ENCODE measurements around the gene CIPC.

Gene CIPC

GRCh38 chr14:77097700-77098528 lies at the start of gene CIPC:
Gene CIPC (plus strand): TSS chr14:77098258. CDS start chr14:77105709, 7,451 bp downstream.
- H3K36me3 ChIP-seq (ENCODE audit: low read length): no peaks in the 10 kb centered on the region
- H4K20me1 ChIP-seq (ENCODE audit: low read depth, low read length): no peaks in the 10 kb centered on the region
- peak within 1 kb of the TSS; percentile 79 for H2AFZ ChIP-seq (ENCODE audit: low read depth, low read length, severe bottlenecking)
- no peak for TF ChIP-seq EZH2phosphoT487 (conservative IDR thresholded peaks at IDR 0.05; ENCODE audit: low read length)
- TF ChIP-seq CTCF (IDR thresholded peaks at IDR 0.05; ENCODE audit: insufficient read depth, low read length, poor library complexity, severe bottlenecking): no peak
- H3K9ac ChIP-seq (ENCODE audit: low read length): peak within 1 kb of the TSS; percentile 75
- H3K27ac ChIP-seq (ENCODE audit: low read depth, low read length): peak within 1 kb of the TSS; percentile 14; the same call in 1 of the 2 replicates
- H3K9me3 ChIP-seq (ENCODE audit: insufficient read depth, low read length): no peaks in the 10 kb centered on the region
- H3F3A ChIP-seq (ENCODE audit: insufficient read depth): peaks cover 6% of the 10 kb centered on the region
- no peaks in the 10 kb centered on the region for H3K27me3 ChIP-seq (ENCODE audit: low read length)
- H3K4me2 ChIP-seq (ENCODE audit: low read depth, low read length, poor library complexity, severe bottlenecking): peak within 1 kb of the TSS; percentile 69
- H3K79me2 ChIP-seq (ENCODE audit: insufficient read depth, low read length): no peaks in the 10 kb centered on the region
- no peaks in the 10 kb centered on the region for H3K9me2 ChIP-seq (replicated peaks; ENCODE audit: insufficient read depth, low read length)
- peak within 1 kb of the TSS; percentile 89 for H3K4me3 ChIP-seq (ENCODE audit: insufficient read depth, low read length, poor library complexity, severe bottlenecking)

- no peaks in the 10 kb centered on the region for H3K79me2 ChIP-seq (ENCODE audit: insufficient read depth, low read length)
- H3K36me3 ChIP-seq (ENCODE audit: low read length): no peaks in the 10 kb centered on the region
- H3F3A ChIP-seq (ENCODE audit: insufficient read depth): no peaks in the 10 kb centered on the region
- no peaks in the 10 kb centered on the region for H3K9me2 ChIP-seq (replicated peaks; ENCODE audit: insufficient read depth, low read length)
- H2AFZ ChIP-seq (ENCODE audit: low read depth, low read length, severe bottlenecking): no peak overlapping the region
- TF ChIP-seq EZH2phosphoT487 (conservative IDR thresholded peaks at IDR 0.05; ENCODE audit: low read length) (no peak), CTCF (IDR thresholded peaks at IDR 0.05; ENCODE audit: insufficient read depth, low read length, poor library complexity, severe bottlenecking) (no peak)
- H3K27me3 ChIP-seq (ENCODE audit: low read length): no peaks in the 10 kb centered on the region
- no peak overlapping the region for H3K4me3 ChIP-seq (ENCODE audit: insufficient read depth, low read length, poor library complexity, severe bottlenecking)
- no peaks in the 10 kb centered on the region for H3K9me3 ChIP-seq (ENCODE audit: insufficient read depth, low read length)
- H4K20me1 ChIP-seq (ENCODE audit: low read depth, low read length): no peaks in the 10 kb centered on the region
- no peak overlapping the region for H3K27ac ChIP-seq (ENCODE audit: low read depth, low read length)
- H3K9ac ChIP-seq (ENCODE audit: low read length): no peak overlapping the region
- no peak overlapping the region for H3K4me2 ChIP-seq (ENCODE audit: low read depth, low read length, poor library complexity, severe bottlenecking)
Observed at GRCh38 chr14:77051116-77051515, 46.9 kb upstream of the CIPC start.

DNA sequence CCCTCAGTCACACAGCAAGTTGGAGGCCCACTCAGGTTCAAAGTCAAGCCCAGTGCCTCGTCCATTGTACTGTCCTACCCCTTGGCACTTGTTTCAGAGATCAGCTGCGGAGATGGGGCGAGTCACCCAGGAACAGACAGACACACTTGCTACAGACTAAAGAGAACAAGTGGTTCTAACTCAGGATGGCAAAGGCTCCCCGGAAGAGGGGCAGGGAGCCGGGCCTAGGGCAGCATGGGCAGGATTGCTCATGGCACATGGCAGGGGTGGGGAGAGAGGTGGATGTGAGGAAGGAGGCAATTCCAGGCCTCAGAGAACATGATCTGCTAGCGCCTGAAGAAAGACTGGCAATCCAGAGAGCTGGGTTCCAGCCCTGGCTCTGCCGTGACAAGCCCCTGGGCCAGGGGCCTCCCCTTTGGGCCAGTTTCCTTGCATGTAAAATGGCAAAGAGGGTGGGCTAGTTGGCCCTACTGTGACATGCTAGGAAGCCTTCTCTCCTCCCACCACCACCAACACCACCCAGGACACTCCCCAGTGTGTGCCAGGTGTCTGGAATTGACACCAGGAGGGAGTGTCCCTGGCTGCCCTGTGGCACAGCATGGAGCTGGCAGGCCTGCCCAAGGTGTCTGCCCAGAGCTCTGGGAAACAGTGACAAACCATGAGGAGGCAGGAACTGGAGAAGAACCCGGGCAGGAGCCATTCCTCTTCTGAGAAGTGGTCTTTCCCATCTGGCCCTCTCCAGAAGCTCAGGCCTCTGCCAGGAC lies 45.6 kb upstream of the CIPC start:
- no peaks in the 10 kb centered on the region for H3F3A ChIP-seq (ENCODE audit: insufficient read depth)
- no peaks in the 10 kb centered on the region for H3K27me3 ChIP-seq (ENCODE audit: low read length)
- no peak overlapping the region for H3K4me2 ChIP-seq (ENCODE audit: low read depth, low read length, poor library complexity, severe bottlenecking)
- H3K79me2 ChIP-seq (ENCODE audit: insufficient read depth, low read length): no peaks in the 10 kb centered on the region
- no peaks in the 10 kb centered on the region for H4K20me1 ChIP-seq (ENCODE audit: low read depth, low read length)
- no peaks in the 10 kb centered on the region for H3K9me2 ChIP-seq (replicated peaks; ENCODE audit: insufficient read depth, low read length)
- no peak overlapping the region for H3K4me3 ChIP-seq (ENCODE audit: insufficient read depth, low read length, poor library complexity, severe bottlenecking)
- TF ChIP-seq CTCF (IDR thresholded peaks at IDR 0.05; ENCODE audit: insufficient read depth, low read length, poor library complexity, severe bottlenecking): no peak
- no peak overlapping the region for H3K27ac ChIP-seq (ENCODE audit: low read depth, low read length)
- no peak overlapping the region for H2AFZ ChIP-seq (ENCODE audit: low read depth, low read length, severe bottlenecking)
- H3K9me3 ChIP-seq (ENCODE audit: insufficient read depth, low read length): no peaks in the 10 kb centered on the region
- no peaks in the 10 kb centered on the region for H3K36me3 ChIP-seq (ENCODE audit: low read length)
- no peak overlapping the region for H3K9ac ChIP-seq (ENCODE audit: low read length)

All from SU-DHL-6 (cell line).